GM23338 (cell line): ENCODE measurements around the gene MAGI3. TPM values are rescaled to one million over a fixed set of nuclear protein-coding genes. Genes with fewer than 3 reads are reported as not detected.

ENCODE experiments used
- ATAC-seq: fragments of 200-7000 bp; cut with Tn5 transposase; 3 replicates; pipeline ENCODE4 v1.9.1; 2020
- DNase-seq: peaks from one replicate; pipeline ENCODE4 v3.0.0-alpha.2; 2015; ENCODE audit warnings: low spot score
- H2AFZ ChIP-seq: fragments of 200-600 bp; sonication (generic); 2 replicates; pipeline ENCODE4 v1.8.0; 2016; ENCODE audit warnings: antibody characterized with exemption, mild to moderate bottlenecking, moderate library complexity
- H3F3A ChIP-seq: fragments of 200-600 bp; sonication (generic); replicated peaks from 2 replicates; pipeline ENCODE4 v1.8.0; 2017; ENCODE audit warnings: antibody characterized with exemption, mixed run types, low read depth
- H3K27ac ChIP-seq: fragments of 200-600 bp; sonication (generic); 2 replicates; pipeline ENCODE4 v1.6.1; 2016; ENCODE audit warnings: low read depth
- H3K27me3 ChIP-seq: fragments of 200-600 bp; sonication (generic); 2 replicates; pipeline ENCODE4 v1.8.0; 2016; ENCODE audit warnings: mild to moderate bottlenecking, mixed run types, moderate library complexity; ENCODE audit not compliant: insufficient read depth
- H3K36me3 ChIP-seq: fragments of 200-600 bp; sonication (generic); 2 replicates; pipeline ENCODE4 v1.8.0; 2016; ENCODE audit warnings: mild to moderate bottlenecking; ENCODE audit not compliant: insufficient read depth
- H3K4me1 ChIP-seq: fragments of 200-600 bp; sonication (generic); 2 replicates; pipeline ENCODE4 v1.8.0; 2016; ENCODE audit warnings: mild to moderate bottlenecking, moderate library complexity; ENCODE audit not compliant: insufficient read depth
- H3K4me2 ChIP-seq: fragments of 200-600 bp; sonication (generic); 2 replicates; pipeline ENCODE4 v1.7.1; 2017; ENCODE audit warnings: mixed run types
- H3K4me3 ChIP-seq: fragments of 200-600 bp; sonication (generic); 2 replicates; pipeline ENCODE4 v1.6.1; 2016; ENCODE audit warnings: mixed run types
- H3K79me2 ChIP-seq: fragments of 200-600 bp; sonication (generic); replicated peaks from 2 replicates; pipeline ENCODE4 v1.8.0; 2017; ENCODE audit warnings: mild to moderate bottlenecking; ENCODE audit not compliant: insufficient read depth
- H3K9me2 ChIP-seq: fragments of 200-600 bp; sonication (generic); 2 replicates; pipeline ENCODE4 v1.8.0; 2017; ENCODE audit not compliant: insufficient read depth
- H4K20me1 ChIP-seq: fragments of 200-600 bp; sonication (generic); replicated peaks from 2 replicates; pipeline ENCODE4 v1.8.0; 2017; ENCODE audit warnings: mild to moderate bottlenecking; ENCODE audit not compliant: insufficient read depth
- H3K27ac Mint-ChIP-seq: 2 replicates; pipeline ENCODE4 v1.8.0; 2020; ENCODE audit warnings: inconsistent platforms, mild to moderate bottlenecking, moderate library complexity, mixed read lengths
- H3K27me3 Mint-ChIP-seq: 3 replicates; pipeline ENCODE4 v1.8.0; 2022; ENCODE audit warnings: low read depth, mild to moderate bottlenecking, moderate library complexity, mixed read lengths, inconsistent platforms; ENCODE audit not compliant: insufficient read depth, poor library complexity
- H3K36me3 Mint-ChIP-seq: 3 replicates; pipeline ENCODE4 v1.8.0; 2021; ENCODE audit warnings: low read depth, mild to moderate bottlenecking, inconsistent platforms, moderate library complexity, mixed read lengths
- H3K4me1 Mint-ChIP-seq: 3 replicates; pipeline ENCODE4 v1.8.0; 2020; ENCODE audit warnings: mild to moderate bottlenecking, inconsistent platforms, mixed read lengths
- H3K4me3 Mint-ChIP-seq: 3 replicates; pipeline ENCODE4 v1.8.0; 2021; ENCODE audit warnings: moderate library complexity, mild to moderate bottlenecking, inconsistent platforms, mixed read lengths
- H3K9me3 Mint-ChIP-seq: 3 replicates; pipeline ENCODE4 v1.8.0; 2020; ENCODE audit warnings: moderate library complexity, mild to moderate bottlenecking, inconsistent platforms, mixed read lengths
- CREB1 ChIP-seq: fragments of 250-450 bp; sonication (Bioruptor Pico); IDR thresholded peaks from 2 replicates; pipeline ENCODE4 v1.5.0; 2020; ENCODE audit warnings: low read depth, mild to moderate bottlenecking, moderate library complexity
- CTCF ChIP-seq, 2 experiments: fragments of 200-600 bp in 1 of 2; sonication (generic) in 1 of 2; conservative IDR thresholded peaks; 2 replicates each; pipeline versions ENCODE4 v1.5.1 to v1.6.1; 2016 to 2017; ENCODE audit warnings: antibody characterized with exemption in 2 of 2, low read depth in 2 of 2, mild to moderate bottlenecking in 2 of 2, moderate library complexity in 1 of 2
- NANOG ChIP-seq: IDR thresholded peaks from 2 replicates; pipeline ENCODE4 v1.6.1; 2016; ENCODE audit warnings: antibody characterized with exemption, borderline replicate concordance
- ZNF462 ChIP-seq: fragments of 250-450 bp; sonication (Bioruptor Pico); IDR thresholded peaks from 2 replicates; pipeline ENCODE4 v1.5.0; 2020; ENCODE audit warnings: mild to moderate bottlenecking, moderate library complexity
- polyA plus RNA-seq: library from polyadenylated mRNA; unstranded; fragments of >200 nt; fragmentation: Nextera tagmentation; extraction: Ambion mirVana; gene quantifications from 2 replicates; pipeline ENCODE4 v1.2.1, GENCODE V29; 2016
- total RNA-seq: library from RNA; depleted of rRNA; stranded (reverse); fragments of >200 nt; shearing (Covaris generic); gene quantifications from 2 replicates; pipeline ENCODE4 v1.2.3, GENCODE V29; 2014

MAGI3 gene
- total and polyA plus RNA-seq, 2 experiments from 2014 or later, result 3.9 to 10.0 TPM

- TF ChIP-seq ZNF462 (CRISPR knock-in tag), result no peak
- TF ChIP-seq CREB1, result no peak
- TF ChIP-seq NANOG, result no peak
Measured at GRCh38 chr1:113675302-113675701, 285.0 kb downstream of the MAGI3 start (continued).

- Histone ChIP-seq H3K36me3 (no peaks in the 10 kb centered on the region), H3K79me2 (no peaks in the 10 kb centered on the region), H4K20me1 (no peaks in the 10 kb centered on the region), H2AFZ (no peak overlapping the region), H3K4me1 (no peaks in the 10 kb centered on the region; the same call in 1 of the 2 replicates), H3K4me2 (no peak overlapping the region), H3F3A (no peaks in the 10 kb centered on the region), H3K27ac (no peak overlapping the region), H3K27me3 (no peaks in the 10 kb centered on the region), H3K9me2 (no peaks in the 10 kb centered on the region), H3K4me3 (no peak overlapping the region)
- DNase-seq (no peak), ATAC-seq (no peak)
- Mint-ChIP-seq H3K4me3 (no peak overlapping the region), H3K27ac (no peak overlapping the region), H3K36me3 (no peaks in the 10 kb centered on the region; the same call in 2 of the 3 replicates), H3K9me3 (no peaks in the 10 kb centered on the region), H3K4me1 (peaks cover 5% of the 10 kb centered on the region; the same call in 2 of the 3 replicates), H3K27me3 (no peaks in the 10 kb centered on the region)
- TF ChIP-seq CTCF (conservative IDR thresholded peaks at IDR 0.05; ENCODE audit: low read depth in 2 of 2) (no peak), ZNF462 (CRISPR knock-in tag) (no peak)
Measured at GRCh38 chr1:113676524-113676923, 286.2 kb downstream of the MAGI3 start.
